WTC11 (cell line): ENCODE measurements around the gene ZNF350.
"Not testable (repeated sequence)": the region's sequence is repeated elsewhere in the genome, so short reads cannot be mapped to it uniquely, and the experiment has no call there.

Experiments
- JUN ChIP-seq: sonication (generic); formaldehyde crosslinking; IDR thresholded peaks from 2 replicates; pipeline ENCODE4 v1.8.0; 2023; ENCODE audit warnings: mild to moderate bottlenecking, missing genetic modification reagents
- TF ChIP-seq, protein P1 (sequence below): fragments of 200-600 bp; IDR thresholded peaks from 2 replicates; pipeline ENCODE4 v1.8.0; 2022; ENCODE audit warnings: antibody characterized with exemption
- TF ChIP-seq, protein P2 (sequence below): sonication (generic); formaldehyde crosslinking; IDR thresholded peaks from 2 replicates; pipeline ENCODE4 v1.8.0; 2022; ENCODE audit warnings: mild to moderate bottlenecking, missing genetic modification reagents
- TF ChIP-seq, protein P3 (sequence below): sonication (generic); formaldehyde crosslinking; IDR thresholded peaks from 2 replicates; pipeline ENCODE4 v1.8.1; 2023; ENCODE audit warnings: mild to moderate bottlenecking, missing genetic modification reagents, moderate library complexity

DNA sequence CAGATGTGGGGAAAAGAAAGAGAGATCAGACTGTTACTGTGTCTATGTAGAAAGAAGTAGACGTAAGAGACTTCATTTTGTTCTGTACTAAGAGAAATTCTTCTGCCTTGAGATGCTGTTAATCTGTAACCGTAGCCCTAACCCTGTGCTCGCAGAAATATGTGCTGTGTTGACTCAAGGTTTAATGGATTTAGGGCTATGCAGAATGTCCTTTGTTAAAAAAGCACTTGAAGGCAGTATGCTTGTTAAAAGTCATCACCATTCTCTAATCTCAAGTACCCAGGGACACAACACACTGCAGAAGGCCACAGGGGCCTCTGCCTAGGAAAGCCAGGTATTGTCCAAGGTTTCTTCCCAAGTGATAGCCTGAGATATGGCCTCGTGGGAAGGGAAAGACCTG is 37.8 kb upstream of the ZNF350 start:
- TF ChIP-seq, protein P1, sequence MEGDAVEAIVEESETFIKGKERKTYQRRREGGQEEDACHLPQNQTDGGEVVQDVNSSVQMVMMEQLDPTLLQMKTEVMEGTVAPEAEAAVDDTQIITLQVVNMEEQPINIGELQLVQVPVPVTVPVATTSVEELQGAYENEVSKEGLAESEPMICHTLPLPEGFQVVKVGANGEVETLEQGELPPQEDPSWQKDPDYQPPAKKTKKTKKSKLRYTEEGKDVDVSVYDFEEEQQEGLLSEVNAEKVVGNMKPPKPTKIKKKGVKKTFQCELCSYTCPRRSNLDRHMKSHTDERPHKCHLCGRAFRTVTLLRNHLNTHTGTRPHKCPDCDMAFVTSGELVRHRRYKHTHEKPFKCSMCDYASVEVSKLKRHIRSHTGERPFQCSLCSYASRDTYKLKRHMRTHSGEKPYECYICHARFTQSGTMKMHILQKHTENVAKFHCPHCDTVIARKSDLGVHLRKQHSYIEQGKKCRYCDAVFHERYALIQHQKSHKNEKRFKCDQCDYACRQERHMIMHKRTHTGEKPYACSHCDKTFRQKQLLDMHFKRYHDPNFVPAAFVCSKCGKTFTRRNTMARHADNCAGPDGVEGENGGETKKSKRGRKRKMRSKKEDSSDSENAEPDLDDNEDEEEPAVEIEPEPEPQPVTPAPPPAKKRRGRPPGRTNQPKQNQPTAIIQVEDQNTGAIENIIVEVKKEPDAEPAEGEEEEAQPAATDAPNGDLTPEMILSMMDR: not testable (repeated sequence)
- TF ChIP-seq JUN (CRISPR knock-in tag): not testable (repeated sequence)
- TF ChIP-seq, protein P2, sequence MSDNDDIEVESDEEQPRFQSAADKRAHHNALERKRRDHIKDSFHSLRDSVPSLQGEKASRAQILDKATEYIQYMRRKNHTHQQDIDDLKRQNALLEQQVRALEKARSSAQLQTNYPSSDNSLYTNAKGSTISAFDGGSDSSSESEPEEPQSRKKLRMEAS: not testable (repeated sequence)
- TF ChIP-seq, protein P3, sequence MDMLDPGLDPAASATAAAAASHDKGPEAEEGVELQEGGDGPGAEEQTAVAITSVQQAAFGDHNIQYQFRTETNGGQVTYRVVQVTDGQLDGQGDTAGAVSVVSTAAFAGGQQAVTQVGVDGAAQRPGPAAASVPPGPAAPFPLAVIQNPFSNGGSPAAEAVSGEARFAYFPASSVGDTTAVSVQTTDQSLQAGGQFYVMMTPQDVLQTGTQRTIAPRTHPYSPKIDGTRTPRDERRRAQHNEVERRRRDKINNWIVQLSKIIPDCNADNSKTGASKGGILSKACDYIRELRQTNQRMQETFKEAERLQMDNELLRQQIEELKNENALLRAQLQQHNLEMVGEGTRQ: not testable (repeated sequence)
